Right lobe of liver (tissue), 4 donors: ENCODE results near the gene ZNF771.

ENCODE experiments used
- POLR2A ChIP-seq: fragments of 450-650 bp; IDR thresholded peaks from one replicate; pipeline ENCODE4 v1.6.1; 2017; ENCODE audit warnings: antibody characterized with exemption, mild to moderate bottlenecking
- TF ChIP-seq, protein P1 (sequence below), 4 donors: fragments of 200-600 bp in 3 of 4; fragments of 450-650 bp in 1 of 4; IDR thresholded peaks; one replicate each; pipeline versions ENCODE4 v1.5.1 to v1.8.0; 2016 to 2022; ENCODE audit warnings: antibody characterized with exemption in 4 of 4, mild to moderate bottlenecking in 2 of 4
- donor health status: DM: no; HTN: no; CAD: no.
- donor health status: DM: no; HTN: no; CAD: no.
- donor health status: DM: no; HTN: yes; CAD: no.

DNA sequence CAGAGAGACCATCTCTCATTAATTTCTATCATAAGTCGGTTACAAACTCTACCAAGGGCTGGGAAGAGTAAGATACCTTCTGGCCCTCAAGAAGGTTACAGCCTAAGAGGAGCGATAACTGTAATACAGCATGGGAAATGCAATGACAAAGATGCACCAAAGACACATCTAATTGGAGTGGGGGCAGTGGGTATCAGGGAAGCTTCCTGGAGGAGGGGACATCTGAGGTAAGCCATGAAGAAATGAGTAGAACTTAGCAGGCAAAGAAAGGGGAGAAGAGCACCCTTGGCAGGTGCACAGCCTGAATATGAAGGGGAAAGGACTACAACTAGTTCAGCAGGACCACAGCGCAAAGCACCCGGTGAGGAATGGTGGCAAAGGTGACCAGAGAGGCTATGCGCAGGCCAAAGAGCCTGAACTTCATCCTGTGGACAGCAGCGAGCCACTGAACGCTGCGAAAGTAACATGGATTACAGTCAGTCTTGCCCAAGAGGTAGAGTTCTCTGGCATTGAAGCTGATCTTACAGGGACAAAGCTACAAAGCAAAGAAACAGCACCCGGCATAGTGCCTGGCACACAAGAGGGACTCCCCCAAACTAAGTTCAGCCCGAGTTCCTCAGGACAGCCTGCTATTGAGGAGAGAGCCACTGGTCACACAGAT, 39.9 kb upstream of the ZNF771 start:
- TF ChIP-seq, protein P1, sequence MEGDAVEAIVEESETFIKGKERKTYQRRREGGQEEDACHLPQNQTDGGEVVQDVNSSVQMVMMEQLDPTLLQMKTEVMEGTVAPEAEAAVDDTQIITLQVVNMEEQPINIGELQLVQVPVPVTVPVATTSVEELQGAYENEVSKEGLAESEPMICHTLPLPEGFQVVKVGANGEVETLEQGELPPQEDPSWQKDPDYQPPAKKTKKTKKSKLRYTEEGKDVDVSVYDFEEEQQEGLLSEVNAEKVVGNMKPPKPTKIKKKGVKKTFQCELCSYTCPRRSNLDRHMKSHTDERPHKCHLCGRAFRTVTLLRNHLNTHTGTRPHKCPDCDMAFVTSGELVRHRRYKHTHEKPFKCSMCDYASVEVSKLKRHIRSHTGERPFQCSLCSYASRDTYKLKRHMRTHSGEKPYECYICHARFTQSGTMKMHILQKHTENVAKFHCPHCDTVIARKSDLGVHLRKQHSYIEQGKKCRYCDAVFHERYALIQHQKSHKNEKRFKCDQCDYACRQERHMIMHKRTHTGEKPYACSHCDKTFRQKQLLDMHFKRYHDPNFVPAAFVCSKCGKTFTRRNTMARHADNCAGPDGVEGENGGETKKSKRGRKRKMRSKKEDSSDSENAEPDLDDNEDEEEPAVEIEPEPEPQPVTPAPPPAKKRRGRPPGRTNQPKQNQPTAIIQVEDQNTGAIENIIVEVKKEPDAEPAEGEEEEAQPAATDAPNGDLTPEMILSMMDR (IDR thresholded peaks at IDR 0.05) = no peak
- TF ChIP-seq POLR2A = peak; percentile 14
